Tibial artery (tissue), 4 donors: Measurements from ENCODE around the gene GMFB.
A peak's percentile ranks its signal among the peaks of the same experiment; 100 is the strongest.

Experiments used
- DNase-seq, 2 donors: peaks; one replicate each; pipeline ENCODE4 v3.0.0-alpha.2; 2019
- H3K27ac ChIP-seq, 2 donors: fragments of 200-600 bp; sonication (generic) in 1 of 2; 1 replicate in 1 of 2; 2 replicates in 1 of 2; pipeline ENCODE4 v1.5.1; 2018 to 2019; ENCODE audit warnings: mild to moderate bottlenecking in 1 of 2
- H3K27me3 ChIP-seq, 2 donors: fragments of 200-600 bp; sonication (generic) in 1 of 2; one replicate each; pipeline versions ENCODE4 v1.5.1 to v1.6.0; 2016 to 2019
- H3K36me3 ChIP-seq, 3 donors: fragments of 200-600 bp; sonication (generic) in 2 of 3; one replicate each; pipeline ENCODE4 v1.5.1; 2016 to 2019; ENCODE audit warnings: mild to moderate bottlenecking in 2 of 3
- H3K4me1 ChIP-seq, 4 donors: fragments of 200-600 bp; sonication (generic) in 2 of 4; 1 replicate in 3 of 4; 2 replicates in 1 of 4; pipeline ENCODE4 v1.5.1; 2016 to 2019
- H3K4me3 ChIP-seq, 2 donors: fragments of 200-600 bp; sonication (generic) in 1 of 2; 1 replicate in 1 of 2; 2 replicates in 1 of 2; pipeline ENCODE4 v1.5.1; 2018 to 2019; ENCODE audit warnings: mild to moderate bottlenecking in 2 of 2
- H3K9me3 ChIP-seq, 3 donors: fragments of 200-600 bp; sonication (generic) in 1 of 3; one replicate each; pipeline ENCODE4 v1.5.1; 2016 to 2019
- CTCF ChIP-seq, 2 experiments: fragments of 200-600 bp in 1 of 2; fragments of 450-650 bp in 1 of 2; IDR thresholded peaks; one replicate each; pipeline ENCODE4 v1.5.1; 2017 to 2019; ENCODE audit warnings: antibody characterized with exemption in 2 of 2, mild to moderate bottlenecking in 1 of 2, moderate library complexity in 1 of 2
- intact Hi-C: fragments of 100-400 bp; cut with DNase I; formaldehyde crosslinking; loops from one replicate; pipeline ENCODE4 v1.15.0; 2023; ENCODE audit warnings: low total_unique reads

The GMFB gene

DNA sequence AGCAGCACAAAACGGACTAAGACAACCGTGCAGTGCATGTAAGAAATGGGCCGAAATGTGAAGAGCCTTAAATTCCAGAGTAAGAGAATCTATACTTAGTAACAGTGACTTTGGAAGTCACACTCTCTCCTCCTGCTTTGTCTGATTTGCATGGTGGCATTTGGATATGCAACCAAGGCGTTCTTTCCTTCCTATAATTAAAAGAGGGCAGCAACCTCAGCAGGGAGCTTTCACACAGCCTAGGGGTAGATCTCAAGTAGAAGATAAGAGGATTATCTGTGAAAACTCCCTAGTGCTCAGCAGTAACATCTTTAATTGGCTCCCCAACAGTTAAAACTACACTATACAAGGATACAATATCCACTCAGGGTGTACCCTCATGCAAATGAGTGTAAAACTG is 16.5 kb downstream of the GMFB start:
- Histone ChIP-seq H3K36me3 (peaks cover 0 to 11% (median 4%) of the 10 kb centered on the region in 3 donors), H3K27me3 (no peaks in the 10 kb centered on the region), H3K4me1 (peaks cover 0 to 51% (median 15%) of the 10 kb centered on the region in 4 donors), H3K9me3 (no peaks in the 10 kb centered on the region), H3K4me3 (no peak overlapping the region), H3K27ac (no peak overlapping the region)
- intact Hi-C loops = no loop called here
- DNase-seq = no peak
- no peak for TF ChIP-seq CTCF (IDR thresholded peaks at IDR 0.05)

DNA sequence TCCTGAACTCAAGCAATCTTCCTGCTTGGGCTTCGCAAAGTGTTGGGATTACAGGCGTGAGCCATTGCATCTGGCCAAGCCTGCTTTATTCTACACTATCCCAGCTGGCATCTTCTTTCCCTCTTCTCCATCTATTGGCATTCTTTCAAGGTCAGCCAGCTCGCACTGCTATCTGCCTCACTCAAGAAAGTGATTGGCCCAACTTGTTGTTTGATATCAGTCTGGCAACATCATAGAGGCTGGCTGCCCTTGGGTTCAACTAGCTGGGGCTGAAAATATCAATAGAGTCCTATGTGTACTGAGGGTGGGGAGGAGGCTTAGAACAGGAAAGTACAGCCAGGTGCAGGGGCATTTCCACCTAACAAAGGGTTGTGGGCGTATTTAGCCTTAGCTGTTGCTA is 17.1 kb downstream of the GMFB start:
- peaks cover 0 to 11% (median 4%) of the 10 kb centered on the region in 3 donors for H3K36me3 ChIP-seq
- no peak for TF ChIP-seq CTCF (IDR thresholded peaks at IDR 0.05)

GRCh38 chr14:54470701-54471100 is 18.1 kb downstream of the GMFB start:
- Histone ChIP-seq H3K27me3 (no peaks in the 10 kb centered on the region), H3K4me1 (peaks cover 0 to 43% (median 15%) of the 10 kb centered on the region in 4 donors), H3K27ac (peak overlapping the region; percentile 19 to 60), H3K36me3 (peaks cover 0 to 11% (median 0%) of the 10 kb centered on the region in 3 donors), H3K9me3 (no peaks in the 10 kb centered on the region), H3K4me3 (no peak overlapping the region)
- intact Hi-C loops = no loop called here
- no peak for DNase-seq
- TF ChIP-seq CTCF (IDR thresholded peaks at IDR 0.05) = no peak

More for the DNA sequence above, 17.1 kb downstream of the GMFB start:
- no peaks in the 10 kb centered on the region for H3K27me3 ChIP-seq
- H3K4me3 ChIP-seq = no peak overlapping the region
- no peaks in the 10 kb centered on the region for H3K9me3 ChIP-seq
- peaks cover 0 to 51% (median 15%) of the 10 kb centered on the region in 4 donors for H3K4me1 ChIP-seq
- intact Hi-C loops = no loop called here
- H3K27ac ChIP-seq = peak overlapping the region in 1 of 2 donors; percentile 60
- DNase-seq = no peak

- H3K4me3 ChIP-seq = no peak overlapping the region
- no peak for DNase-seq
- H3K9me3 ChIP-seq = no peaks in the 10 kb centered on the region
- peaks cover 0 to 22% (median 12%) of the 10 kb centered on the region in 4 donors for H3K4me1 ChIP-seq
- H3K27ac ChIP-seq = no peak overlapping the region
- TF ChIP-seq CTCF (IDR thresholded peaks at IDR 0.05) = no peak
- no peaks in the 10 kb centered on the region for H3K27me3 ChIP-seq
- intact Hi-C loops = no loop called here
- no peaks in the 10 kb centered on the region for H3K36me3 ChIP-seq
These were observed 21.5 kb downstream of the GMFB start for GRCh38 chr14:54467280-54467679.

DNA sequence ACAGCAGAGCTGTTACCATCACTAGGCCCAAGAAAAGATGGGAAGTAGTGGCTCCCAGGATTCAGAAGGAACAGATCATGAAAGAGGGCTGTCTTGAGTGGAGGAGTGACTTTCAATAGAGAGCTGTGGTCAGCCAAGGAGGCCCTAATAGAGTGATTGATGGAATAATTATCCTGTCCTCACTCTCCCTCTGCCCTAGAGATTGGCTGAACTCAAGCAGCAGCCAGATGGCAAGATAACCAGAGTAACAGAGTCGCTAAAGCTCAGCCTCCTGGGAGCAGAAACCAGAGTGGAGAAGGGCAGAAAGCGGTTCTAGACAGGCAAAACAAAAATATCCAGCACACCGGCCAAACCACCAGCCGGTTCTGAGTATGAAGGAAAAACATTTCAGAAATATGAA is 23.1 kb downstream of the GMFB start:
- H3K36me3 ChIP-seq = no peaks in the 10 kb centered on the region
- peaks cover 0 to 10% (median 6%) of the 10 kb centered on the region in 4 donors for H3K4me1 ChIP-seq
- intact Hi-C loops = no loop called here
- no peak overlapping the region for H3K27ac ChIP-seq
- no peaks in the 10 kb centered on the region for H3K27me3 ChIP-seq
- DNase-seq = no peak
- H3K4me3 ChIP-seq = no peak overlapping the region
- TF ChIP-seq CTCF (IDR thresholded peaks at IDR 0.05) = no peak
- no peaks in the 10 kb centered on the region for H3K9me3 ChIP-seq

DNA sequence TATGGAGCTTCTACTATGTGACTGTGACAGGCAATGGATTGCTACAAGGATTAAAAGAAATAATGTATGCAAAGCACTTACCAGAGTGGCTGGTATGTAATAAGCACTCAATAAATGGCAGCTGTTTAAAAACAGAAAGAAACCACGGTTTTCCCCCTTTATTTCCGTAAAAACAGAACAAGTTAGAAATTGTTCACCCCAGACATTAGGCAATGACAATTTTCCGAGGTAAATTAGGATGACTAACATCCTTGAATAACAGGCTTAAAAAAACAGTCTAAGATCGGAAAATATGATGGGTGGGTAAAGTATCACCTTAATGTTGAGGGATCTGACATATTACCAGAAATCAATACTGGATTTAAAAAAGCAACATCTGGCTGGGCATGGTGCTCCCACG is 26.7 kb downstream of the GMFB start:
- H3K27ac ChIP-seq = no peak overlapping the region
- no peaks in the 10 kb centered on the region for H3K9me3 ChIP-seq
- H3K36me3 ChIP-seq = no peaks in the 10 kb centered on the region
- intact Hi-C loops = no loop called here
- H3K27me3 ChIP-seq = no peaks in the 10 kb centered on the region
- peaks cover 0 to 3% (median 0%) of the 10 kb centered on the region in 4 donors for H3K4me1 ChIP-seq
- H3K4me3 ChIP-seq = no peak overlapping the region
- DNase-seq = no peak
- TF ChIP-seq CTCF (IDR thresholded peaks at IDR 0.05) = no peak
